Rectal smooth muscle tissue (tissue), 1 donor: Measurements from ENCODE around the gene KCNJ6.

Source experiments
- H3K27ac ChIP-seq: one replicate; pipeline ENCODE4 v1.7.0; 2013; ENCODE audit warnings: low read depth, low read length, inconsistent platforms
- H3K27me3 ChIP-seq: one replicate; pipeline ENCODE4 v1.7.0; 2013; ENCODE audit warnings: low read length; ENCODE audit not compliant: control insufficient read depth, insufficient read depth
- H3K36me3 ChIP-seq: one replicate; pipeline ENCODE4 v1.7.0; 2013; ENCODE audit warnings: low read length; ENCODE audit not compliant: control insufficient read depth, insufficient read depth
- H3K4me1 ChIP-seq: one replicate; pipeline ENCODE4 v1.7.0; 2013; ENCODE audit warnings: low read length; ENCODE audit not compliant: control insufficient read depth, insufficient read depth
- H3K4me3 ChIP-seq: one replicate; pipeline ENCODE4 v1.7.0; 2013; ENCODE audit warnings: low read length
- H3K9ac ChIP-seq: one replicate; pipeline ENCODE4 v1.7.0; 2013; ENCODE audit warnings: low read length

Gene KCNJ6

DNA sequence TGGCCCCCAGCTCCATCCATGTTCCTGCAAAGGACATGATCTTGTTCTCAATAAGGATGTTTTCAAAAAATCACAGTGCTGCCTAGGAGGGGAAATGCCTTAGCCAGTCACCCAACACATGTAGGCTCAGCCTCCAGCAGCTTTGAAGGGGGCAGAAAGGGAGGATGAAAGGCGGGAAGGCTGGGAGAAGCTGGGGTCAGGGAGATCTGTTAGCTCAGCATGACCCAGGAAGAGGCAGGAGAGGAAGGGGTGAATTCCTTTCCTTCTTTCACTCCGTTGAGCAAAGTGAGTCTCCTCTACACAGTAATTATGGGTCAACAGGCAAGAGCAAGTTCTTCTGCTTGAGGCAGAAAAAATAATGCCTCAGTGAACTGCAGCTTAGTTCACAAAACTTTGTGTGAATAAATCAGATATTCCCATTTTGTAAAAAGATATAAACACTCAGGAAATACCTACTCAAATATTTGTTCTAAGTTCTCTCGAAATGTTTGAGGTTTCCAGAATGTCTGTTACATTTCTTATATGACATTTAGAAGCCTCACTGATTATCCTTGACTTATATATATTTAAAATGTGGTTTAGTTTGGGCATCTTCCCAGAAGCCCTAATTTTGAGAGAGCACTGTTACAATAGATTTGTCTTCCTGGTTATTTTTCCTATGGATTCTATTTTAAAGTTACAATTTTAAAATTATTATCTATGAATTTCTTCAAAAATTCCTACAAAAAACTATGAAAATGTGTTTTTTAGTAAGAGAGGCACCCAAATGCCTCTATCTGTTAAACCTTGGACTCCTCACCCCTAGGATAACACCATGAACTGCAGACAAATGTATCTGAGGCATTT is 116.8 kb downstream of the KCNJ6 start:
- Histone ChIP-seq H3K4me3 (no peak overlapping the region), H3K27me3 (no peaks in the 10 kb centered on the region), H3K27ac (no peak overlapping the region), H3K4me1 (no peaks in the 10 kb centered on the region), H3K9ac (no peak overlapping the region), H3K36me3 (no peaks in the 10 kb centered on the region)

DNA sequence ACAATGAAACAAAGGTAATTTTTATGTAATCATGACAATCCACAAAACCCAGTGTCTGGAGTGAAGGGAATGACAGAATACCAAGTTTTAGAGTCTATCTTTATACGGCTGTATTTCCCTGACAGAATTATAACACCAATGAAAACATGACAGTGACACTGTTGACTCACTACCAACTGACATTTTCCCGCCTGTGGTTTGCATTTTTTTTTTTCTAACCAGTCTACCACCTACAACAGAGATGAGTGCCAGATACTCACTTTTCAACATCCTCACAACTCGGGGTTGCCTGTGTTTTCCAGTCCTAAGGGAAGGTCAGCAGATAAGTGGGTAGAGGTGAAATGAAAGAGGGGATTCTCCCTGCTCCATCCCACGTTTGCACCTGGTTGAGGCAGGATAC is 118.9 kb downstream of the KCNJ6 start:
- Histone ChIP-seq H3K27me3 (no peaks in the 10 kb centered on the region), H3K36me3 (no peaks in the 10 kb centered on the region), H3K27ac (no peak overlapping the region), H3K4me1 (no peaks in the 10 kb centered on the region), H3K9ac (no peak overlapping the region), H3K4me3 (no peak overlapping the region)

DNA sequence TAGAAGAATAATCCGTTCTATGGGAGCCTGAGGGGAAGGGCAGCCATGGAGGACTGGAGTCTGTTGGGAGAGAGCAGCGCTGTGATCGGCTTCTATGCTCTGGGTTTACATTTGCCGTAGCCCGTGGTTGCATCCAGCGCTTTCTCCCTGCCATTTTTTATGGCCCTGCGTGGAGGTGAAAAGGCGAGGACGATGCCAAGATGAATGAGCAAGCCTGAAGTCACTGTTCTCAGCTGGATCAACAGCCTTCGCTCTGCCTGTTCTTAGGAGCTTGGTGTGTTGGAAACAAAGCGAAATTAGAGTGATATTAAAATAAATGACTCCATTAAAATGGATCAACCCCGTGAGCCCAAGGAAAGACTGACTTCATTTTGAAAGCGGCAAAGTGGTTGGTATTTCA is 120.2 kb downstream of the KCNJ6 start:
- Histone ChIP-seq H3K9ac (no peak overlapping the region), H3K27ac (no peak overlapping the region), H3K4me3 (no peak overlapping the region), H3K27me3 (no peaks in the 10 kb centered on the region), H3K36me3 (no peaks in the 10 kb centered on the region), H3K4me1 (no peaks in the 10 kb centered on the region)

DNA sequence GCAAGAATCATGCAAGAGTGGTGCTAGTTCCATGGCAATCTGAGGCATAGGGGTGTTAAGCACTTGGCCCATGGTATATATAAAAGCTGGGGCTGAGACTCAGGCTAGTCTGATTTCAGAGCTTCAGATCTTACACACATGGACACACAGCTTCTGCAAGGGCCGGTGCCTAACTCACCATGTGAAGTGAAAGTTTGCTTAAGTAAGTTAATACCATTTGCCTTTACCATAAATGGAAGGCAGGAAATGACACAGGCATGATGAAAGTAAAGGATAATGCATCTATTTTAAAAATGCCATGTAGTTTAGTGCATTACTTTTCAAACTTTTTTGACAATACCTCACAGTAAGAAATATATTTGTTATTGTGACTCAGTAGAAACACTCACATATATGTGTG is 122.6 kb downstream of the KCNJ6 start:
- H3K27ac ChIP-seq, result no peak overlapping the region
- H3K4me3 ChIP-seq, result no peak overlapping the region
- H3K36me3 ChIP-seq, result no peaks in the 10 kb centered on the region
- H3K4me1 ChIP-seq, result no peaks in the 10 kb centered on the region
- H3K9ac ChIP-seq, result no peak overlapping the region
- no peaks in the 10 kb centered on the region for H3K27me3 ChIP-seq

DNA sequence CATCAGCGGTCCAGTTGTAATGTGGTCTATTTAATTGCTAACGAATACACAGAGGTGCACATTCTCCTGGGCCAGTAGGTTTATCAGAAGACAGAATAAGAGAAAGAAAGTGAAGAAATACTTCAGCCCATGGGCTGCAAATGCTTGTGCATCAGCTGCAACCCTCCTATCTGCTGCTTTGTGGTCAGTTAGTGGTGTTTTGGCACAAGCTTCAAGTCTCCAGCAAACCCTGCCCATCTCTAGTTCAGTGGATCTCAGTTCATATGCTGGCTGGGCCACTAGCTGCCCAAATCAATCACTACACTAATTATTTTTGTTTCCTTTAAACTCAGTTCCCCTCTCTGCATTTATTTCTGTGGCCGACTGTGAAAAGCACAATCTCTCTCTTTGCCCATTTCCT is 124.2 kb downstream of the KCNJ6 start:
- no peak overlapping the region for H3K27ac ChIP-seq
- H3K36me3 ChIP-seq, result no peaks in the 10 kb centered on the region
- no peak overlapping the region for H3K9ac ChIP-seq
- H3K4me3 ChIP-seq, result no peak overlapping the region
- H3K27me3 ChIP-seq, result no peaks in the 10 kb centered on the region
- H3K4me1 ChIP-seq, result no peaks in the 10 kb centered on the region

DNA sequence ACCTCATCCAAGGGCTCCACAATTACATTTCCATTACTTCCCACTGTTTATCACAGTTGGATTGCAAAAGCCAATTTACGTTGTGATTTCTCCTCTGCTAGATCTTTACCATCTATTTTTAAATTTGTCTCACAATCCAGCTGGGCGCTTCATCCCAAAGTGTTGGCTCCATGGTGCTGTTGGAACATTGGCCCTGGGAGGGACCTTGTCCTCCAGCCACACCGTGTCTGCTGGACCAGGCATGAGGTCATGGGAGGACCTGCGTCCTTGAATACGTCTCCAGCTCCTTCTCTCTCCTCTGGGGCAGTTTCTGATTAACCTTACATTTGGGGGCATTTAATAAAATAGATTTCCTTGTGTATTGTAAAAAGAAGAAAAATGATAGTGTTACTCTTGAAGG is 125.4 kb downstream of the KCNJ6 start:
- no peaks in the 10 kb centered on the region for H3K36me3 ChIP-seq
- no peak overlapping the region for H3K9ac ChIP-seq
- no peaks in the 10 kb centered on the region for H3K4me1 ChIP-seq
- no peak overlapping the region for H3K4me3 ChIP-seq
- no peaks in the 10 kb centered on the region for H3K27me3 ChIP-seq
- H3K27ac ChIP-seq, result no peak overlapping the region

DNA sequence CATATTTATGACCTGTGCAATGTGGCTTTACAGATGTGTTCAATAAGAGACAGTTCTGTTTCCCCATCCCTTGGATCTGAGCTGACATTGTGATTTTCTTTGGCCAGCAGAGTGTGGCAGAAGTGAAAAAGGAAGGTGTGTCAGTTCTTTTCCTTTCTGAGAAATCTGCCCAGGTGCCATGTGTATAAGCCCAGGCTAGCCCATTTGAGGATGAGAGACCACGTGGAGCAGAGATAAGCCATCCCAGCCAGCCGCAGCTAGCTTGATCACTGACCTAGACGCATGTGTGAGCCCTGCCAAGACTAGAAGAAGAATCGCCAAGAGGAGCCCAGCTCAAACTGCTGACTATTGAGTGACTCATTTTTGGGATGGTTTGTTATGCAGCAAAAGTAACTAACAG is 127.8 kb downstream of the KCNJ6 start:
- no peak overlapping the region for H3K4me3 ChIP-seq

DNA sequence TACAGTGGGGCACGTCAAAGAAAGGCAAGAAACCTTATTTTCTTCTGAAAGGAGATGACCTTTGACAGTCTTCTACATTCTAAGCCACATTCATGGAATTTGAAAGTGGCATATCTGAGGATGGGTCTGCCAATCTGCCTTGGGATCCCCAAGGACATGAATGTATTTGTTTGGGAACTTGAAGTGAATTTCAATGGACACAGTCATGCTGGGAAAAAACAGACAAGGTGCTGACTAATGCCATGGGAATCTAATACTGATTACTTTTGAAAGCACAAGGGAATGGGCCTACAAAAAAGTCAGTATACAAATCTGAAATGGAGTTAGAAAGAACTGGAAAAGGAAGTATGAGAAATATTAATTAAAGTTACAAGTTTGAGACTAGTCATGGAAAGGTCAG is 128.8 kb downstream of the KCNJ6 start:
- Histone ChIP-seq H3K9ac (no peak overlapping the region), H3K27ac (no peak overlapping the region), H3K4me3 (no peak overlapping the region), H3K27me3 (no peaks in the 10 kb centered on the region), H3K36me3 (no peaks in the 10 kb centered on the region), H3K4me1 (no peaks in the 10 kb centered on the region)

More for the DNA sequence above, 127.8 kb downstream of the KCNJ6 start:
- no peak overlapping the region for H3K27ac ChIP-seq
- H3K9ac ChIP-seq, result no peak overlapping the region
- H3K36me3 ChIP-seq, result no peaks in the 10 kb centered on the region
- no peaks in the 10 kb centered on the region for H3K4me1 ChIP-seq
- H3K27me3 ChIP-seq, result no peaks in the 10 kb centered on the region

DNA sequence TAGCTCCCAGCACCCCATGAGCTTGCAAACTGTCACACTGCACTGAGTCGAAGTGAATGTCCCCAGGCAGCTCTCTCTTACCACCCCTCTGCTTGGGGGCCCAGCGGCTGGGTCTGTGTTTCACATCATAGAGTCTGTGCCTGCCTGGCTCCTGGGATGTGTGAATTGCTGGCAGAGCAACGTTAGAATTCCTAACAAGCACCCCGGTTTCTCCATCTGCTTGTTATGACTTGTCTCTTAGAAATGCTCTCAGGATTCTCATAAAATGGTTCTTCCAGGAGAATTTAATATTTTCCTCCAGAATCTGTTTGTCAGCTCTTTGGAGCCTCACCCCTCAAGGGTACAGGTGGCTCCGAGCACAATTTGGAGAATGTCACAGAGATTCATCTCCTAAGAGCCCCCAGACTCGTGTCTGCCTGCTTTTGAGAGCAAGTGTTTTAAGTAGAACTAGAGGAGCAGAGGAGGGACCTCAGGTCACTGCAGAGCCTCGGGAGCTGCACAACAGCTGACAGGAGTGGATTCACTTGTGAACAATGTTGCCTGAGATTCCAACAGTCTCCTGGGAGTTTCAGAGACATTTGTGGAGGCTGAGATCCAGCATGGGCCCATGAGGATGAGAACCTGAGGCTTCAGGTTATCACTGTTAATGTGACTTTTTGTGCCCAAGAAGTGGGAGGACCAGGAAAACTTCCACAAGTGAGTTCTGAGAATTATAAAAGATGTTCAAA is 131.5 kb downstream of the KCNJ6 start:
- Histone ChIP-seq H3K4me3 (no peak overlapping the region), H3K27me3 (no peaks in the 10 kb centered on the region), H3K36me3 (no peaks in the 10 kb centered on the region)

DNA sequence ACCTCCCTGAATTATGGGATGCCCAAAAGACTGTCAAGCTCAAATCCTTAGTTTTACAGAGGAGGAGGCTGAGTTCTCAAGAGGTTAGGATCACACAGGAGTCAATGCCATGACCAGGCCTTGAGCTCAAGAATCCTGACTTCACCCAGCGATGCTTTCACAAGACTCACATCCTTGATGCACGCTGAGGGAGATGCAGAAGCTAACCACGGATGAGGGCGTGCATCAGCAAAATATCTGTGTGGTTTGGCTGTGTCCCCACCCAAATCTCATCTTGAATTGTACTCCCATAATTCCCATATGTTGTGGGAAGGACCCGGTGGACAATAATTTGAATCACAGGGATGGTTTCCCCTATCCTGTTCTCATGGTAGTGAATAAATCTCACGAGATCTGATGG is 133.2 kb downstream of the KCNJ6 start:
- Histone ChIP-seq H3K36me3 (no peaks in the 10 kb centered on the region), H3K27me3 (no peaks in the 10 kb centered on the region), H3K9ac (no peak overlapping the region), H3K27ac (no peak overlapping the region), H3K4me3 (no peak overlapping the region), H3K4me1 (no peaks in the 10 kb centered on the region)

More for the DNA sequence above, 131.5 kb downstream of the KCNJ6 start:
- H3K4me1 ChIP-seq, result no peaks in the 10 kb centered on the region
- no peak overlapping the region for H3K9ac ChIP-seq
- no peak overlapping the region for H3K27ac ChIP-seq

DNA sequence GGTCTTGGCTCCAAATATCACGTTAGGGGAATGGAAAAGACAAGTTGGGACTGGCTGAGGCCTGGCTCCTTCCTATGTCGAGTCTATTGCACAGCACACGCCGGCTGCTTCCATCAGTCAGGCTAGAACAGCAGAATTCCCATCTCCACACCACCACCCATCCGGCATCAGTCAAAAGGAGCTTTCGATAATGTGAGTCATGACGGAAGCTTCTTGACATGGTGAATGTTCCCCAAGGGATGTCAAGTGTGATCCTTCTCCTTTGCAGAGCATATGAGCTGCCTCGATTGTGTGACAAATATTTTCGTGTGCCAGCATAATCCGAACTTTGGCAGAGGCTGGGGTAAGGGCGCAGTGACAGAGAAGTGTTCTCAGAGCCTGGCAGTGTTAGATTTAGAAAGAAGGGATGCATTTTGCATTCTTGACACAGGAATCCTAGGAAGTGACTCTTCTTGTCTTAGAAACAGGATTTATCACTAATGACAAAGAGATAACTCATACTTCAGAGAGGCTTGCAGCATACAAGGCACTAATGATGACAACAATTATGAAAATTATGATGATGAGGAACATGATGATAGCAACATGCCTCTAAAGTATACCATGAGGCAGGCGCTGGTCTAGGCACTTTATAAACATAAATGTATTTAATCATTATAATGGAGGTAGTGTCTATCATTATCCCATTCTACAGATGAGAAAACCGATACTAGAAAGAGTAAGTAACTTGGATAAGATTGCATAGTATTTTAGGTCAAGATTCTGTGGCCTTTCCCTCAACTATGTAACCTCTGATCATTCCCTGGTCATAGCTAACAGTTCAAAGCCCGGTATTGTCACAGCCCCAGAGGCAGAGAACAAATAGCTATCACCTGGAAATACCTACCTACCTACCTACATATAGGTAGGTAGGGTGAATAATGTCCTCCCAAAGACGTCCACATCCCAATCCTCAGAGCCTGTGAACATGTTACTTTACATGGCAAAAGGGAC is 135.0 kb downstream of the KCNJ6 start:
- H3K27me3 ChIP-seq, result no peaks in the 10 kb centered on the region
- H3K36me3 ChIP-seq, result no peaks in the 10 kb centered on the region
- no peak overlapping the region for H3K4me3 ChIP-seq
- H3K9ac ChIP-seq, result no peak overlapping the region
- H3K4me1 ChIP-seq, result no peaks in the 10 kb centered on the region
- H3K27ac ChIP-seq, result no peak overlapping the region

DNA sequence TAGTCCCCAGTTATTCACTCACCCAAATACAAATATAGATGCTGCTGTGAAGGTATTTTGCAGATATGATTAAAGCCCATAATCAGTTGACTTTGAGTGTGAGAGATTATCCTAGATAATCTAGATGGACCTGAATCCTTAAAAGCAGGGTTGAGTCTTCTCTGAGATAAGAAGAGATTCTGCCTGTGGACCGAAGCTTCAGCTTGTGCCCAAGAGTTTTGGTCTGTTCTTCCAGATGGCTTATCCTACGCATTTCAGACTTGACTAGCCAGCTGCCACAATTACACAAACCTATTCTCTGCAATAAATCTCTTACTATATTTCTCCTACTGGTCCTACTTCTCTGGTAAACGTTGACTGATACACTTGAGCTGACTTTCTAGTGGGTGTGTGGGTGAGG is 145.1 kb downstream of the KCNJ6 start:
- no peaks in the 10 kb centered on the region for H3K36me3 ChIP-seq
- H3K4me3 ChIP-seq, result no peak overlapping the region
- no peak overlapping the region for H3K27ac ChIP-seq
- no peaks in the 10 kb centered on the region for H3K4me1 ChIP-seq
- H3K27me3 ChIP-seq, result no peaks in the 10 kb centered on the region
- no peak overlapping the region for H3K9ac ChIP-seq
